ENCODE results near the gene ANKRD52. TPM values are rescaled to one million over a fixed set of nuclear protein-coding genes. Genes with fewer than 3 reads are reported as not detected.
A peak's percentile ranks its signal among the peaks of the same experiment; 100 is the strongest.

ANKRD52 gene
- total and polyA plus RNA-seq, 12 donors, result 8.4 to 86.8 (median 28.7) TPM

DNA sequence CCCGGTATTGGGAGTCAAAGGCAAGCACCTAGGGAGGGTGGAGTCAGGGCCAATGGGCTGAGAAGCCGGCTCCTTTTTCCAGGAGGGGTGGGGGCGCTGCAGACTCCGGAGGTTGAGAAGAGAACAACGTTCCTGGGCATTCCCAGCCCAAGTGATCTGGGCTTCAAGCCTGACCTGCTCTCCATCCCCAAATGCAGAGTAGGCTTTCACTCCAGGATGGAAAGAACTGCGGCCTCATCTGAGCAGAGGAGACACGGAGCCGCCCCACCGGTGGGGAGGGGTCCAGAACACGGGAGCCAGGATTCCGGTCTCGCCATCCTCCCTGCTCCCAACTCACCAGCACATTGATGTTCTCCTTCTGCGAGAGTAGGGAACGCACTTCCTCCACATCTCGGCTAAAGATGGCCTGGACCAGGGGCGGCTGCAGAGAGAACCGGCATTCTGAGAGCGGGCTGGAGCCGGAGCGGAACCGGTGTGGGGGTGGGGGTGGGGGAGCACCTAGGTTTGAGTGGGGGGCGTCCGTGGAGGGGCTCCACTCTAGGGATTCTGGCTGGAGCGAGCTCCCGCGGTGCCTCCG, 605 bp downstream of the ANKRD52 start:
- Histone ChIP-seq H3K4me1 (replicated peaks in 1 of 2) (peaks cover 19 to 30% of the 10 kb centered on the region in 2 donors), H3K9me3 (replicated peaks in 1 of 3) (no peaks in the 10 kb centered on the region), H3K4me3 (peak overlapping the region; percentile 3 to 90 (median 74)), H3K36me3 (replicated peaks in 1 of 2) (peaks cover 0 to 40% of the 10 kb centered on the region in 2 donors), H3K27ac (peak overlapping the region in 4 of 5 donors; percentile 87 to 95 (median 91)), H3K27me3 (no peaks in the 10 kb centered on the region)
- WGBS, 4 donors, result 0 to 1% (median 0%) methylated on average over 2 to 27 of the region's 27 CpGs
- intact Hi-C loops (cut with DNase I), result loop anchor here in 1 of 2 donors (5.0 kb wide), 1 partner anchor 35 kb away; the partner anchor contains the start of genes NABP2 and RNF41
- peak in 3 of 7 donors; percentile 27 to 63 (median 46) for DNase-seq
- TF ChIP-seq, protein P1, sequence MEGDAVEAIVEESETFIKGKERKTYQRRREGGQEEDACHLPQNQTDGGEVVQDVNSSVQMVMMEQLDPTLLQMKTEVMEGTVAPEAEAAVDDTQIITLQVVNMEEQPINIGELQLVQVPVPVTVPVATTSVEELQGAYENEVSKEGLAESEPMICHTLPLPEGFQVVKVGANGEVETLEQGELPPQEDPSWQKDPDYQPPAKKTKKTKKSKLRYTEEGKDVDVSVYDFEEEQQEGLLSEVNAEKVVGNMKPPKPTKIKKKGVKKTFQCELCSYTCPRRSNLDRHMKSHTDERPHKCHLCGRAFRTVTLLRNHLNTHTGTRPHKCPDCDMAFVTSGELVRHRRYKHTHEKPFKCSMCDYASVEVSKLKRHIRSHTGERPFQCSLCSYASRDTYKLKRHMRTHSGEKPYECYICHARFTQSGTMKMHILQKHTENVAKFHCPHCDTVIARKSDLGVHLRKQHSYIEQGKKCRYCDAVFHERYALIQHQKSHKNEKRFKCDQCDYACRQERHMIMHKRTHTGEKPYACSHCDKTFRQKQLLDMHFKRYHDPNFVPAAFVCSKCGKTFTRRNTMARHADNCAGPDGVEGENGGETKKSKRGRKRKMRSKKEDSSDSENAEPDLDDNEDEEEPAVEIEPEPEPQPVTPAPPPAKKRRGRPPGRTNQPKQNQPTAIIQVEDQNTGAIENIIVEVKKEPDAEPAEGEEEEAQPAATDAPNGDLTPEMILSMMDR (IDR thresholded peaks at IDR 0.05), result no peak

DNA sequence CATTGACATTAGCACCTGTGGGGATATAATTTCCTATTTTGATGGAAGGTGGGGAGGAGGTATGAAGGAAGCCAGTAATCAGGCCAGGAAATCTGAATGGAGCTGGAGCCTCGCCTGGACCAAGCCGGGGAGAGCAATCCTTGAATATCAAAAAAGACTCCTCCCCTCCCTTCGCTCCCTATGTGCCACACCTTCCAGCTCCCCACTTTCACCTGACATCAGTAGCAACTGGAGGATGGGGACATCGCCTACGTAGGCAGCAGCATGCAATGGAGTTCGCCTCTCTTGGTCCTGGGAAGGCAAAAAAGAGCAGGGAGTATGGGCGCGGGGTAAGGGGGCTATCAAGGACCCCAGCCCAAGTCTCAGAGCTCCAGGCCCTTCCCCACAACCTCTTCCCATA, 1.1 kb downstream of the ANKRD52 start:
- Histone ChIP-seq H3K36me3 (replicated peaks in 1 of 2) (peaks cover 0 to 45% of the 10 kb centered on the region in 2 donors), H3K27ac (peak overlapping the region in 2 of 5 donors; percentile 91), H3K4me3 (peak overlapping the region in 2 of 4 donors; percentile 89 to 90), H3K4me1 (replicated peaks in 1 of 2) (peaks cover 19 to 30% of the 10 kb centered on the region in 2 donors), H3K9me3 (replicated peaks in 1 of 3) (no peaks in the 10 kb centered on the region), H3K27me3 (no peaks in the 10 kb centered on the region)
- intact Hi-C loops (cut with DNase I), result loop anchor here in 1 of 2 donors (5.0 kb wide), 1 partner anchor 35 kb away; the partner anchor contains the start of genes NABP2 and RNF41
- WGBS, 4 donors, result 31 to 47% (median 34%) methylated on average over 4 to 8 of the region's 8 CpGs
- no peak for TF ChIP-seq POLR2A (IDR thresholded peaks at IDR 0.05)
- TF ChIP-seq, protein P1 (IDR thresholded peaks at IDR 0.05), result no peak
- no peak for DNase-seq

DNA sequence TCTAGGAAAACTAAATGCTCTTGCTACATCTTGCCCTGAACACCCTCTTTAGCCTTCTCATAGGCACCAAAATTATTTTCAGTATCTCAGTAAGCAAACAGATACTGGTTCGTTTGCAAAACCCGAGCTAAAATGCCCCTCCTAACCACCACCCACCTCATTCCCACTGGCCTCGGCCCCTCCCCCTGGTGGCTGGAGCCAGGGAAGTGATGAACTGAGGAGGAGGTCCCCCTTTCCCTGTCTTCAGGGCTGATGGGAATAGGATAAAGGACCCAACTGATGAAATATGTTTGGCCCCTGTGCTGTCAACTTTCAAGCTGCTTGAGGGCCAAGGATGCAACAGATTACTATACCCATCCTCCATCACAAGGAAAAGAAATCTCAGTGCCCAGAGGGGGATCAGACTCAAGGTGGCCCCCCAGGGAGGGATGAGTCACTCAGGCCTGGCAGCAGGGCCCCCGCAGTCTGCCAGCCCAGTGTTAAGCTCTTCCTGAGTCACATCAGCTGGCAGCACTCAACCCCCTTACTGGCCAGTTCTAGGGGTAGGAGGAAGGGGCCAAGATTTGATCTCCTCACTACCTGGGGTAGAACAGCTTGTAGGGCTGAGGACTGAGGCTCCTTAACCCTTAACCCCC, 1.7 kb downstream of the ANKRD52 start:
- peaks cover 19 to 30% of the 10 kb centered on the region in 2 donors for H3K4me1 ChIP-seq (replicated peaks in 1 of 2)
- peak overlapping the region in 1 of 4 donors; percentile 89 for H3K4me3 ChIP-seq
- H3K27ac ChIP-seq, result peak overlapping the region in 2 of 5 donors; percentile 24 to 91
- WGBS, 4 donors, result 13 to 30% (median 19%) methylated on average over 3 to 4 of the region's 4 CpGs
- H3K36me3 ChIP-seq (replicated peaks in 1 of 2), result peaks cover 0 to 50% of the 10 kb centered on the region in 2 donors
- no peaks in the 10 kb centered on the region for H3K27me3 ChIP-seq
- no peak for TF ChIP-seq POLR2A (IDR thresholded peaks at IDR 0.05)
- TF ChIP-seq, protein P1 (IDR thresholded peaks at IDR 0.05), result no peak
- H3K9me3 ChIP-seq (replicated peaks in 1 of 3), result no peaks in the 10 kb centered on the region
- DNase-seq, result peak in 4 of 7 donors; percentile 46 to 74 (median 59)
- intact Hi-C loops (cut with DNase I), result loop anchor here in 1 of 2 donors (5.0 kb wide), 1 partner anchor 34 kb away; the partner anchor contains the start of genes NABP2 and RNF41

DNA sequence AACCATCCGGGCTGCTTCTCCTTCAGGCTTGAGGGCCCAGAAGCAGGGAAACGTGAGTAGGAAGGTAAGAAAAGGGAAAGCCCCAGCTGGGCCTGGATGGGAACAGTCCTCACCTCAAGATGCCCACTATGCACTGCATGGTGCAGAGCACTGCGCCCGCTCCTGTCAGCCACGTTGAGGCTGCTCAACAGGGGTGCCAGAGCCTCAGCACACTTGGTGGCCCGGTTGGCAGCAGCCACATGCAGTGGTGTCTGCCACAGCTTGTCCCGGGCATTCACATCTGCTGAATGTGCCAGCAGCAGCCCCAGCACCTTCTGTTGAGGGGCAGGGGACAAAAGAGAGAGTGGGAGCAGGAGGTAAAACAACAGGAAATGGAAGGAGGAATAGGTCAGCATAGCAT, 2.5 kb downstream of the ANKRD52 start:
- no peak for TF ChIP-seq POLR2A (IDR thresholded peaks at IDR 0.05)
- TF ChIP-seq, protein P1 (IDR thresholded peaks at IDR 0.05), result no peak
- Histone ChIP-seq H3K36me3 (replicated peaks in 1 of 2) (peaks cover 0 to 58% of the 10 kb centered on the region in 2 donors), H3K4me1 (replicated peaks in 1 of 2) (peaks cover 19 to 30% of the 10 kb centered on the region in 2 donors), H3K9me3 (replicated peaks in 1 of 3) (no peaks in the 10 kb centered on the region), H3K27ac (peak overlapping the region in 1 of 5 donors; percentile 91), H3K27me3 (no peaks in the 10 kb centered on the region), H3K4me3 (no peak overlapping the region)
- 74 to 78% (median 78%) methylated on average over 6 to 7 of the region's 7 CpGs for WGBS, 4 donors
- intact Hi-C loops (cut with DNase I), result loop anchor here in 1 of 2 donors (5.0 kb wide), 1 partner anchor 33 kb away; the partner anchor contains the start of genes NABP2 and RNF41
- DNase-seq, result no peak
